Gastroesophageal sphincter (tissue), 4 donors: ENCODE data around the gene RNPEP. TPM values are rescaled to one million over a fixed set of nuclear protein-coding genes. Genes with fewer than 3 reads are reported as not detected.

Experiments
- ATAC-seq: fragments of 150-250 bp; one replicate; pipeline ENCODE4 v1.9.1; 2016; ENCODE audit warnings: mild to moderate bottlenecking, moderate library complexity
- H3K27ac ChIP-seq, 4 donors: fragments of 200-600 bp; sonication (generic) in 3 of 4; 1 replicate in 3 of 4; 2 replicates in 1 of 4; pipeline ENCODE4 v1.5.1; 2016 to 2019
- H3K27me3 ChIP-seq: fragments of 200-600 bp; sonication (generic); one replicate; pipeline ENCODE4 v1.5.1; 2019
- H3K36me3 ChIP-seq, 2 donors: fragments of 200-600 bp; sonication (generic); one replicate each; pipeline ENCODE4 v1.5.1; 2019; ENCODE audit warnings: control low read depth in 1 of 2
- H3K4me1 ChIP-seq, 3 donors: fragments of 200-600 bp; sonication (generic); 1 replicate in 2 of 3; 2 replicates in 1 of 3; pipeline ENCODE4 v1.5.1; 2016 to 2019; ENCODE audit warnings: control low read depth in 2 of 3
- H3K4me3 ChIP-seq, 2 donors: fragments of 200-600 bp; sonication (generic); one replicate each; pipeline ENCODE4 v1.5.1; 2019; ENCODE audit warnings: mild to moderate bottlenecking in 1 of 2, moderate library complexity in 1 of 2
- H3K9me3 ChIP-seq, 3 donors: fragments of 200-600 bp; sonication (generic); one replicate each; pipeline ENCODE4 v1.5.1; 2017 to 2019; ENCODE audit warnings: control low read depth in 2 of 3
- CTCF ChIP-seq, 4 experiments: fragments of 200-600 bp in 2 of 4; fragments of 450-650 bp in 2 of 4; sonication (generic) in 1 of 4; IDR thresholded peaks; one replicate each; pipeline ENCODE4 v1.5.1; 2017 to 2019; ENCODE audit warnings: antibody characterized with exemption in 4 of 4, mild to moderate bottlenecking in 2 of 4, moderate library complexity in 2 of 4
- EP300 ChIP-seq: sonication (generic); formaldehyde crosslinking; IDR thresholded peaks from one replicate; pipeline ENCODE4 v1.6.1; 2017; ENCODE audit warnings: antibody characterized with exemption, mild to moderate bottlenecking
- POLR2A ChIP-seq, 2 donors: fragments of 450-650 bp; IDR thresholded peaks; one replicate each; pipeline ENCODE4 v1.6.1; 2017; ENCODE audit warnings: antibody characterized with exemption in 2 of 2, mild to moderate bottlenecking in 2 of 2, moderate library complexity in 1 of 2
- POLR2AphosphoS5 ChIP-seq: sonication (generic); formaldehyde crosslinking; IDR thresholded peaks from one replicate; pipeline ENCODE4 v1.6.1; 2017; ENCODE audit warnings: antibody characterized with exemption
- WGBS, 2 donors: methylation state at CpG; one replicate each; pipeline ENCODE4 v1.1.5; 2018; ENCODE audit warnings: low coverage in 1 of 2; 5-methylcytosine and 5-hydroxymethylcytosine counted together
- total RNA-seq, 4 donors: library from RNA; depleted of rRNA; stranded (reverse); fragments of >200 nt; gene quantifications; one replicate each; pipeline ENCODE4 v1.1.0, GENCODE V29; 2016

Gene RNPEP
- total RNA-seq, 4 donors from 2014 or later = 23.0 to 40.0 (median 34.7) TPM

- TF ChIP-seq POLR2AphosphoS5 (no peak), CTCF (IDR thresholded peaks at IDR 0.05) (no peak), POLR2A (IDR thresholded peaks at IDR 0.05) (no peak), EP300 (no peak)
- Histone ChIP-seq H3K27ac (no peak overlapping the region), H3K4me3 (no peak overlapping the region), H3K9me3 (no peaks in the 10 kb centered on the region), H3K27me3 (no peaks in the 10 kb centered on the region), H3K36me3 (no peaks in the 10 kb centered on the region), H3K4me1 (peaks cover 0 to 10% (median 0%) of the 10 kb centered on the region in 3 donors)
- no peak for ATAC-seq
- 85 to 89% methylated on average over 3 to 4 of the region's 4 CpGs for WGBS, 2 donors
Observed at GRCh38 chr1:202037706-202038296, 55.4 kb downstream of the RNPEP start.

GRCh38 chr1:202038688-202039346 lies 56.4 kb downstream of the RNPEP start:
- no peak for TF ChIP-seq POLR2A (IDR thresholded peaks at IDR 0.05)
- TF ChIP-seq POLR2AphosphoS5 = no peak
- TF ChIP-seq CTCF (IDR thresholded peaks at IDR 0.05) = no peak
- TF ChIP-seq EP300 = no peak
- Histone ChIP-seq H3K36me3 (no peaks in the 10 kb centered on the region), H3K9me3 (no peaks in the 10 kb centered on the region), H3K27me3 (no peaks in the 10 kb centered on the region), H3K27ac (no peak overlapping the region), H3K4me1 (peaks cover 0 to 10% (median 0%) of the 10 kb centered on the region in 3 donors), H3K4me3 (no peak overlapping the region)
- WGBS, 2 donors = 81 to 100% methylated on average over 1 to 2 of the region's 2 CpGs
- no peak for ATAC-seq

GRCh38 chr1:202045705-202046104 lies 63.3 kb downstream of the RNPEP start:
- no peak for TF ChIP-seq EP300
- H3K27me3 ChIP-seq = peaks cover 10% of the 10 kb centered on the region
- no peak overlapping the region for H3K4me3 ChIP-seq
- no peaks in the 10 kb centered on the region for H3K4me1 ChIP-seq
- H3K9me3 ChIP-seq = no peaks in the 10 kb centered on the region
- H3K27ac ChIP-seq = no peak overlapping the region
- no peak for ATAC-seq
- 100% methylated on average over 1 to 2 of the region's 2 CpGs for WGBS, 2 donors
- no peaks in the 10 kb centered on the region for H3K36me3 ChIP-seq

GRCh38 chr1:202046227-202046626 lies 63.8 kb downstream of the RNPEP start:
- no CpG with 5 or more reads among the region's 3 CpGs for WGBS, 2 donors
- Histone ChIP-seq H3K27ac (no peak overlapping the region), H3K9me3 (no peaks in the 10 kb centered on the region), H3K4me3 (no peak overlapping the region), H3K27me3 (peaks cover 10% of the 10 kb centered on the region), H3K4me1 (no peaks in the 10 kb centered on the region), H3K36me3 (no peaks in the 10 kb centered on the region)
- TF ChIP-seq CTCF (IDR thresholded peaks at IDR 0.05) = no peak
- no peak for ATAC-seq

- no peak overlapping the region for H3K4me3 ChIP-seq
- no peaks in the 10 kb centered on the region for H3K9me3 ChIP-seq
- no peak for ATAC-seq
- no peaks in the 10 kb centered on the region for H3K36me3 ChIP-seq
- 78 to 86% methylated on average over 1 to 5 of the region's 5 CpGs for WGBS, 2 donors
- peaks cover 10% of the 10 kb centered on the region for H3K27me3 ChIP-seq
- H3K4me1 ChIP-seq = no peaks in the 10 kb centered on the region
- no peak for TF ChIP-seq EP300
- H3K27ac ChIP-seq = no peak overlapping the region
Observed at GRCh38 chr1:202046748-202047708, 64.6 kb downstream of the RNPEP start.
